HEK293 (cell line): ENCODE data around the gene NCOR1.

Source experiments
- CTCF ChIA-PET: fragments of 350-600 bp; formaldehyde crosslinking; extraction: SDS; loops from one replicate; lab custom pipeline; 2021; ENCODE audit warnings: antibody characterized with exemption; lab: Yijun Ruan, JAX
- POLR2A ChIA-PET: fragments of 300-600 bp; formaldehyde crosslinking; extraction: SDS; loops from one replicate; lab custom pipeline; 2020; ENCODE audit warnings: antibody characterized with exemption, inconsistent platforms; lab: Yijun Ruan, JAX
- H3K27ac ChIP-seq: fragments of 200-500 bp; sonication (Bioruptor generic); 2 replicates; pipeline ENCODE4 v1.5.1; 2014; ENCODE audit warnings: low read depth, low read length, control low read depth, inconsistent platforms; ENCODE audit errors: extremely low read depth
- H3K36me3 ChIP-seq, 2 experiments: fragments of 200-500 bp in 1 of 2; sonication (Bioruptor generic) in 1 of 2; 1 replicate in 1 of 2; 2 replicates in 1 of 2; pipeline ENCODE4 v1.5.1; 2014 to 2017; ENCODE audit warnings: inconsistent platforms in 2 of 2, low read length in 2 of 2; ENCODE audit not compliant: control insufficient read depth in 2 of 2, insufficient read depth in 1 of 2
- H3K4me1 ChIP-seq: fragments of 200-500 bp; sonication (Bioruptor generic); 2 replicates; pipeline ENCODE4 v1.5.1; 2014; ENCODE audit warnings: mild to moderate bottlenecking, low read length, inconsistent platforms; ENCODE audit not compliant: control insufficient read depth, insufficient read depth
- H3K4me3 ChIP-seq: 2 replicates; pipeline ENCODE4 v1.5.1; 2011; ENCODE audit warnings: low read depth, mild to moderate bottlenecking, control low read depth, low read length, moderate library complexity
- H3K9me3 ChIP-seq: fragments of 200-500 bp; sonication (Bioruptor generic); 2 replicates; pipeline ENCODE4 v1.5.1; 2014; ENCODE audit warnings: low read depth, low read length, inconsistent platforms; ENCODE audit not compliant: control insufficient read depth, insufficient read depth
- BCL6B ChIP-seq: fragments of 450-650 bp; formaldehyde crosslinking; IDR thresholded peaks from 2 replicates; pipeline ENCODE4 v1.5.1; 2017; ENCODE audit warnings: missing biosample characterization, missing genetic modification characterization
- MYNN ChIP-seq: fragments of 450-650 bp; formaldehyde crosslinking; IDR thresholded peaks from 2 replicates; pipeline ENCODE4 v1.5.1; 2016; ENCODE audit warnings: missing biosample characterization, missing genetic modification characterization, borderline replicate concordance
- PBX3 ChIP-seq: sonication (generic); formaldehyde crosslinking; IDR thresholded peaks from 2 replicates; pipeline ENCODE4 v1.8.1; 2022; ENCODE audit warnings: mild to moderate bottlenecking, moderate library complexity, missing genetic modification reagents
- PRDM1 ChIP-seq: fragments of 450-650 bp; formaldehyde crosslinking; IDR thresholded peaks from 2 replicates; pipeline ENCODE4; 2016; ENCODE audit warnings: missing biosample characterization, missing genetic modification characterization
- PRDM6 ChIP-seq: fragments of 450-650 bp; formaldehyde crosslinking; IDR thresholded peaks from 2 replicates; pipeline ENCODE4 v1.5.1; 2017; ENCODE audit warnings: missing biosample characterization, missing genetic modification characterization
- SCRT1 ChIP-seq: fragments of 450-650 bp; formaldehyde crosslinking; IDR thresholded peaks from 2 replicates; pipeline ENCODE4 v1.5.1; 2016; ENCODE audit warnings: missing biosample characterization, missing genetic modification characterization, borderline replicate concordance
- SCRT2 ChIP-seq: fragments of 450-650 bp; formaldehyde crosslinking; IDR thresholded peaks from 2 replicates; pipeline ENCODE4 v1.5.1; 2016; ENCODE audit warnings: missing biosample characterization, missing genetic modification characterization
- SETDB1 ChIP-seq: IDR thresholded peaks from one replicate; pipeline ENCODE4 v1.6.1; 2017; ENCODE audit warnings: mild to moderate bottlenecking, low read length, moderate library complexity, mixed read lengths; ENCODE audit not compliant: insufficient read length
- SP3 ChIP-seq: fragments of 450-650 bp; formaldehyde crosslinking; IDR thresholded peaks from 2 replicates; pipeline ENCODE4 v1.5.1; 2016; ENCODE audit warnings: missing biosample characterization, missing genetic modification characterization
- ZBTB8A ChIP-seq: fragments of 450-650 bp; formaldehyde crosslinking; IDR thresholded peaks from 2 replicates; pipeline ENCODE4 v1.5.1; 2016; ENCODE audit warnings: missing biosample characterization, missing genetic modification characterization
- ZEB2 ChIP-seq: fragments of 450-650 bp; formaldehyde crosslinking; IDR thresholded peaks from 2 replicates; pipeline ENCODE4 v1.5.1; 2016; ENCODE audit warnings: missing biosample characterization, missing genetic modification characterization
- ZNF121 ChIP-seq: fragments of 450-650 bp; formaldehyde crosslinking; IDR thresholded peaks from 2 replicates; pipeline ENCODE4 v1.5.1; 2016; ENCODE audit warnings: missing biosample characterization, missing genetic modification characterization
- ZNF2 ChIP-seq: fragments of 450-650 bp; formaldehyde crosslinking; IDR thresholded peaks from 2 replicates; pipeline ENCODE4 v1.5.1; 2016; ENCODE audit warnings: missing biosample characterization, missing genetic modification characterization
- ZNF223 ChIP-seq: fragments of 450-650 bp; formaldehyde crosslinking; IDR thresholded peaks from 2 replicates; pipeline ENCODE4 v1.5.1; 2016; ENCODE audit warnings: missing biosample characterization, missing genetic modification characterization
- ZNF404 ChIP-seq: fragments of 450-650 bp; formaldehyde crosslinking; IDR thresholded peaks from 2 replicates; pipeline ENCODE4 v1.5.1; 2017; ENCODE audit warnings: missing biosample characterization, missing genetic modification characterization
- ZNF416 ChIP-seq: fragments of 450-650 bp; formaldehyde crosslinking; IDR thresholded peaks from 2 replicates; pipeline ENCODE4 v1.5.1; 2016; ENCODE audit warnings: missing biosample characterization, missing genetic modification characterization
- ZNF449 ChIP-seq: fragments of 450-650 bp; formaldehyde crosslinking; IDR thresholded peaks from 2 replicates; pipeline ENCODE4 v1.5.1; 2017; ENCODE audit warnings: missing biosample characterization, mild to moderate bottlenecking, missing genetic modification characterization, moderate library complexity
- ZNF561 ChIP-seq: fragments of 450-650 bp; IDR thresholded peaks from 2 replicates; pipeline ENCODE4 v1.5.1; 2018; ENCODE audit warnings: missing biosample characterization, missing genetic modification characterization, borderline replicate concordance
- ZNF664 ChIP-seq: fragments of 450-650 bp; formaldehyde crosslinking; IDR thresholded peaks from 2 replicates; pipeline ENCODE4 v1.5.1; 2016; ENCODE audit warnings: missing biosample characterization, missing genetic modification characterization
- TF ChIP-seq, protein P1 (sequence below): fragments of 450-650 bp; formaldehyde crosslinking; IDR thresholded peaks from 2 replicates; pipeline ENCODE4 v1.5.1; 2016; ENCODE audit warnings: missing biosample characterization, missing genetic modification characterization
- TF ChIP-seq, protein P2 (sequence below): fragments of 450-650 bp; formaldehyde crosslinking; IDR thresholded peaks from 2 replicates; pipeline ENCODE4 v1.5.1; 2017; ENCODE audit warnings: missing biosample characterization, missing genetic modification characterization

The NCOR1 gene

DNA sequence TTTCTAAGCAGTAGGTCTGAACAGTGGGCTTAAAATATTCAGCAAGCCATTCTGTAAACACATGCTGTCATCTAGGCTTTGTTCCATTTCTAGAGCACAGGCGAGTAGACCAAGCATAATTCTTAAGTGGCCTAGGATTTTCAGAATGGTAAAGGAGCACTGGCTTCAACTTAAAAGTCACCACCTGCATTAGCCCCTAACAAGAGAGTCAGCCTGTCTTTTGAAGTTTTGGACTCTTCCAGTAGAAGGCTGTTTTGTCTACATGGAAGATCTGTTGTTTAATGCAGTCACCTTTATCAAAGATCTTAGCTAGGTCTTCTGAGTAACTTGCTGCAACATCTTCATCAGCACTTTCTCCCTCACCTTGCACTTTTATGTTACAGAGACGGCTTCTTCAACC lies 179.1 kb downstream of the NCOR1 start:
- Histone ChIP-seq H3K4me1 (no peaks in the 10 kb centered on the region), H3K36me3 (peaks cover 83 to 87% of the 10 kb centered on the region in 2 experiments), H3K27ac (no peak overlapping the region), H3K4me3 (no peak overlapping the region), H3K9me3 (no peaks in the 10 kb centered on the region)
- ChIA-PET CTCF (no interaction called here), POLR2A (no interaction called here)
- TF ChIP-seq ZEB2 (tag by site-specific recombination) (no peak), SETDB1 (peak; percentile 50), MYNN (tag by site-specific recombination) (peak; percentile 68), ZNF561 (tag by site-specific recombination) (no peak)

DNA sequence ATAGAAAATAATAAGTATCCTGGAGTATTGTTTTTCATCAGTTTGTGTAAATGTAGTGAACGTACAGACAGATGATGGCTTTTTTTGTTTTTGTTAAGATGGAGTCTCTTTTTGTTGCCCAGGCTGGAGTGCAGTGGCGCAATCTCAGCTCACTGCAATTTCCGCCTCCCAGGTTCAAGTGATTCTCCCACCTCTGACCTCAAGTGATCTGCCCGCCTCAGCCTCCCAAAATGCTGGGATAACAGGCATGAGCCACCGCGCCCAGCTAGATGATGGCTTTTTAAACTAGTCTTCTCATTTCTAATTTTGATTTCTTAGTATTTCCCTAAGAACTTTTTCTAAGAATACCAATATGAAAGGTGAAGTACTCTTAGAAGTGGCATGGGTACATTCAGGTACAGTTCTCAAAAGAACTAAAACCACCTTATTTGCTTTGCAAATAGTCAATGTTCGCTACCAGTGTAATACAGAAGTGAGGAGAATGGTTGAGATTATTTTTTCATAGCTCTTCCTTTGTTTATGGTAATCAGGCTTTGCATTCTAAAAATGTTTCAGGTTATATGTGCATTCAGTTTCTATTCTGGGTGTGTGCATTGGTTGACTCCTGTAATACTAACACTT lies 181.5 kb downstream of the NCOR1 start:
- ChIA-PET POLR2A (no interaction called here), CTCF (interaction anchor here (0.7 kb wide), 1 partner anchor 496 kb away, joined by 4 read pairs; no protein-coding TSS in a partner anchor)
- 0 out of 2 replicates have a peak, but pooled peaks cover 2% of the 10 kb centered on the region for H3K4me1 ChIP-seq
- no peak overlapping the region for H3K4me3 ChIP-seq
- TF ChIP-seq ZNF664 = no peak
- no peak for TF ChIP-seq SCRT2 (tag by site-specific recombination)
- no peak for TF ChIP-seq ZNF121
- no peak for TF ChIP-seq ZNF449 (tag by site-specific recombination)
- TF ChIP-seq ZNF404 (tag by site-specific recombination) = no peak
- TF ChIP-seq PRDM6 = no peak
- H3K9me3 ChIP-seq = no peaks in the 10 kb centered on the region
- H3K36me3 ChIP-seq = peaks cover 83 to 92% of the 10 kb centered on the region in 2 experiments
- no peak overlapping the region for H3K27ac ChIP-seq

DNA sequence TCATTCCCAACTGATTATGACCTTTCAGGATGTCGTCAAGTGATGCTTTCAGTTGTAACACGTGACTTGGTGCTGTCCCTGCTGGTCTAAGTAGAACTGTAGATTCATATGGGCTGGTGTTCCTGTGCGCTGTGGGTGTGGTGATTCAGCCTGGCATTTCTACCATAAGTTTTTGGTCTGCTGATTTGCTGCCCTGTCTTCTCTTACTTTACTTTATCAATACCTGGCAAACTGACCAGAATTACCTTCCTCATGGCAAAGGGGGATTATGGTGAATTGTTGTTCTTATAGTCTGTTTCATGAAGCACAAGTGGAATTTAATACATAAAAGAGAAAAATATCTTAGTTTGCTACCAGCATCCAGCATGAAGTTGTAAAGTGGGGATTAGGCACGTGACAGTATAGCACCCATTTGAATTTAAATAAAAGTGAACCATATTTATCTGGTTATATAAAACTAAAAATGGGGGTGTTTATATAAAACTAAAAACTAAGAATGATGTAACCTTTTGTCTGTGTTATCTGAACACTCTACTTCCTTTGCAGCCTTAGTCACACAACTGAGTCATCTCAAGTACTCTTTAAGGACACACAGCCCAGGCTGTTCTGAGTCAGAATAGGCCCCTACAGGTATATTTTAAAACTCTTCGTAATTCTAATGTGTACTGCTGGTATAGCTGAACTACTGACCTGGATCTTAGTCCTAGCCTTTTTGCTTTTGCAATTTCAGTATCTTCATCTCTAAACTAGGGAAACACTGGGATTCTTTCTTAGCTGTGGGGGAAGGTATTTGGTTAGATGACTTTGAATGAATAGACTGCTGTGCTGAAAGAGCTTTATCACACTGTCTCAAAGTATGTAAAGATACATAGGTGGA lies 187.4 kb downstream of the NCOR1 start:
- Histone ChIP-seq H3K4me3 (no peak overlapping the region), H3K4me1 (peaks cover 10% of the 10 kb centered on the region), H3K27ac (peak overlapping the region; percentile 57), H3K36me3 (peaks cover 83 to 96% of the 10 kb centered on the region in 2 experiments), H3K9me3 (no peaks in the 10 kb centered on the region)
- CTCF ChIA-PET = interaction anchor here (0.5 to 1.5 kb wide), 4 partner anchors 12 to 525 kb away, joined by 4 to 7 read pairs (median 6); partner anchors contain the start of gene NCOR1
- POLR2A ChIA-PET = interaction anchor here (1.5 kb wide), 1 partner anchor 28 kb away, joined by 3 read pairs; the partner anchor contains the start of gene TTC19
- no peak for TF ChIP-seq BCL6B (tag by site-specific recombination)
- TF ChIP-seq ZBTB8A (tag by site-specific recombination) = no peak
- 0 out of 2 replicates have a peak, but pooled peaks have one; percentile 11 for TF ChIP-seq SP3 (tag by site-specific recombination)
- TF ChIP-seq, protein P1, sequence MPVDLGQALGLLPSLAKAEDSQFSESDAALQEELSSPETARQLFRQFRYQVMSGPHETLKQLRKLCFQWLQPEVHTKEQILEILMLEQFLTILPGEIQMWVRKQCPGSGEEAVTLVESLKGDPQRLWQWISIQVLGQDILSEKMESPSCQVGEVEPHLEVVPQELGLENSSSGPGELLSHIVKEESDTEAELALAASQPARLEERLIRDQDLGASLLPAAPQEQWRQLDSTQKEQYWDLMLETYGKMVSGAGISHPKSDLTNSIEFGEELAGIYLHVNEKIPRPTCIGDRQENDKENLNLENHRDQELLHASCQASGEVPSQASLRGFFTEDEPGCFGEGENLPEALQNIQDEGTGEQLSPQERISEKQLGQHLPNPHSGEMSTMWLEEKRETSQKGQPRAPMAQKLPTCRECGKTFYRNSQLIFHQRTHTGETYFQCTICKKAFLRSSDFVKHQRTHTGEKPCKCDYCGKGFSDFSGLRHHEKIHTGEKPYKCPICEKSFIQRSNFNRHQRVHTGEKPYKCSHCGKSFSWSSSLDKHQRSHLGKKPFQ = no peak
- no peak for TF ChIP-seq ZNF2
- TF ChIP-seq SCRT1 (tag by site-specific recombination) = no peak
- TF ChIP-seq PBX3 = no peak
- TF ChIP-seq, protein P2, sequence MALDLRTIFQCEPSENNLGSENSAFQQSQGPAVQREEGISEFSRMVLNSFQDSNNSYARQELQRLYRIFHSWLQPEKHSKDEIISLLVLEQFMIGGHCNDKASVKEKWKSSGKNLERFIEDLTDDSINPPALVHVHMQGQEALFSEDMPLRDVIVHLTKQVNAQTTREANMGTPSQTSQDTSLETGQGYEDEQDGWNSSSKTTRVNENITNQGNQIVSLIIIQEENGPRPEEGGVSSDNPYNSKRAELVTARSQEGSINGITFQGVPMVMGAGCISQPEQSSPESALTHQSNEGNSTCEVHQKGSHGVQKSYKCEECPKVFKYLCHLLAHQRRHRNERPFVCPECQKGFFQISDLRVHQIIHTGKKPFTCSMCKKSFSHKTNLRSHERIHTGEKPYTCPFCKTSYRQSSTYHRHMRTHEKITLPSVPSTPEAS (tag by site-specific recombination) = no peak
- no peak for TF ChIP-seq PRDM1 (tag by site-specific recombination)
- TF ChIP-seq ZNF416 (tag by site-specific recombination) = no peak
- no peak for TF ChIP-seq ZNF223
